KMS-11 (cell line): Measurements from ENCODE around the gene AK5.

ENCODE experiments used
- H2AFZ ChIP-seq: fragments of 200-600 bp; sonication (generic); 2 replicates; pipeline ENCODE4 v1.6.1; 2016; ENCODE audit warnings: antibody characterized with exemption, mixed run types, low read depth
- H3K27ac ChIP-seq: fragments of 200-600 bp; sonication (generic); 2 replicates; pipeline ENCODE4 v1.6.1; 2016; ENCODE audit warnings: mild to moderate bottlenecking, mixed run types
- H3K27me3 ChIP-seq: fragments of 200-600 bp; sonication (generic); 2 replicates; pipeline ENCODE4 v1.6.1; 2017; ENCODE audit warnings: mild to moderate bottlenecking, low read depth, mixed run types, moderate library complexity; ENCODE audit not compliant: insufficient read depth
- H3K36me3 ChIP-seq: fragments of 200-600 bp; sonication (generic); 2 replicates; pipeline ENCODE4 v1.6.1; 2017; ENCODE audit warnings: mild to moderate bottlenecking, mixed run types; ENCODE audit not compliant: insufficient read depth
- H3K4me1 ChIP-seq: fragments of 200-600 bp; sonication (generic); 2 replicates; pipeline ENCODE4 v1.6.1; 2016; ENCODE audit warnings: mild to moderate bottlenecking, low read depth, mixed run types; ENCODE audit not compliant: poor library complexity, severe bottlenecking
- H3K4me2 ChIP-seq: fragments of 200-600 bp; sonication (generic); 2 replicates; pipeline ENCODE4 v1.7.0; 2016; ENCODE audit warnings: mild to moderate bottlenecking, mixed run types
- H3K4me3 ChIP-seq: fragments of 200-600 bp; sonication (generic); IDR thresholded peaks from 2 replicates; pipeline ENCODE4 v1.6.1; 2017; ENCODE audit warnings: low read depth, low read length, mixed read lengths; ENCODE audit not compliant: insufficient read depth
- H3K79me2 ChIP-seq: fragments of 200-600 bp; sonication (generic); 2 replicates; pipeline ENCODE4 v1.6.1; 2016; ENCODE audit warnings: low read depth, mixed run types; ENCODE audit not compliant: insufficient read depth
- H3K9ac ChIP-seq: fragments of 200-600 bp; sonication (generic); 2 replicates; pipeline ENCODE4 v1.6.1; 2016; ENCODE audit warnings: mild to moderate bottlenecking, mixed run types
- H4K20me1 ChIP-seq: fragments of 200-600 bp; sonication (generic); 2 replicates; pipeline ENCODE4 v1.6.1; 2016; ENCODE audit warnings: mild to moderate bottlenecking, mixed run types; ENCODE audit not compliant: insufficient read depth
- CTCF ChIP-seq: fragments of 200-600 bp; sonication (generic); conservative IDR thresholded peaks from 2 replicates; pipeline ENCODE4 v1.6.1; 2017; ENCODE audit warnings: low read depth, mild to moderate bottlenecking, antibody characterized with exemption, low read length, moderate library complexity, mixed read lengths

AK5 gene

GRCh38 chr1:77371396-77371795 is 89.6 kb downstream of the AK5 start:
- no peak overlapping the region for H3K9ac ChIP-seq
- no peaks in the 10 kb centered on the region for H3K4me1 ChIP-seq
- H4K20me1 ChIP-seq: no peaks in the 10 kb centered on the region
- H3K27ac ChIP-seq: no peak overlapping the region
- no peak overlapping the region for H3K4me2 ChIP-seq
- no peaks in the 10 kb centered on the region for H3K79me2 ChIP-seq
- no peak for TF ChIP-seq CTCF
- H3K27me3 ChIP-seq: no peaks in the 10 kb centered on the region
- H2AFZ ChIP-seq: no peak overlapping the region
- H3K36me3 ChIP-seq: no peaks in the 10 kb centered on the region
- H3K4me3 ChIP-seq: no peak overlapping the region

- no peak overlapping the region for H2AFZ ChIP-seq
- no peaks in the 10 kb centered on the region for H3K79me2 ChIP-seq
- H3K4me2 ChIP-seq: no peak overlapping the region
- H3K4me3 ChIP-seq: no peak overlapping the region
- no peak for TF ChIP-seq CTCF
- H3K4me1 ChIP-seq: no peaks in the 10 kb centered on the region
- no peaks in the 10 kb centered on the region for H4K20me1 ChIP-seq
- no peak overlapping the region for H3K27ac ChIP-seq
- no peak overlapping the region for H3K9ac ChIP-seq
- H3K36me3 ChIP-seq: no peaks in the 10 kb centered on the region
- no peaks in the 10 kb centered on the region for H3K27me3 ChIP-seq
These were observed 91.9 kb downstream of the AK5 start for GRCh38 chr1:77373702-77374101.

- H3K36me3 ChIP-seq: no peaks in the 10 kb centered on the region
- H3K79me2 ChIP-seq: no peaks in the 10 kb centered on the region
- no peak overlapping the region for H3K4me2 ChIP-seq
- H2AFZ ChIP-seq: no peak overlapping the region
- no peak overlapping the region for H3K9ac ChIP-seq
- no peak overlapping the region for H3K4me3 ChIP-seq
- no peaks in the 10 kb centered on the region for H3K27me3 ChIP-seq
- TF ChIP-seq CTCF: no peak
- H4K20me1 ChIP-seq: no peaks in the 10 kb centered on the region
- H3K27ac ChIP-seq: no peak overlapping the region
- no peaks in the 10 kb centered on the region for H3K4me1 ChIP-seq
These were observed 93.7 kb downstream of the AK5 start for GRCh38 chr1:77375541-77375940.

GRCh38 chr1:77375990-77376389 is 94.2 kb downstream of the AK5 start:
- TF ChIP-seq CTCF: no peak
- Histone ChIP-seq H3K9ac (no peak overlapping the region), H3K4me3 (no peak overlapping the region), H2AFZ (no peak overlapping the region), H3K4me2 (no peak overlapping the region), H3K36me3 (no peaks in the 10 kb centered on the region), H4K20me1 (no peaks in the 10 kb centered on the region), H3K27me3 (no peaks in the 10 kb centered on the region), H3K4me1 (no peaks in the 10 kb centered on the region), H3K79me2 (no peaks in the 10 kb centered on the region), H3K27ac (no peak overlapping the region)
